Endothelial cell of umbilical vein (primary cell): ENCODE results near the gene MAP3K1. TPM values are rescaled to one million over a fixed set of nuclear protein-coding genes. Genes with fewer than 3 reads are reported as not detected.

ENCODE experiments used
- BruUV-seq: library from RNA; stranded (reverse); fragments of 400-500 nt; replicated peaks from 2 replicates; lab custom pipeline; 2021; lab: Mats Ljungman, UMichigan
- CTCF ChIA-PET: fragments of 300-600, 350-600 bp; sonication (Branson Sonifier 250); formaldehyde crosslinking; loops from one replicate; lab custom pipeline; 2021; ENCODE audit warnings: antibody characterized with exemption, inconsistent platforms; lab: Charles Lee
- POLR2A ChIA-PET: fragments of 300-600, 350-600 bp; sonication (Branson Sonifier 250); formaldehyde crosslinking; loops from one replicate; lab custom pipeline; 2021; ENCODE audit warnings: antibody characterized with exemption, inconsistent platforms; lab: Charles Lee
- DNase-seq: peaks from one replicate; pipeline ENCODE4 v3.0.0-alpha.2; 2011; ENCODE audit warnings: low read depth, low spot score
- FAIRE-seq: peaks from 2 replicates; lab custom pipeline; 2011; peaks lifted over from hg19 to GRCh38; lab: Jason Lieb, UNC
- H2AFZ ChIP-seq: 2 replicates; pipeline ENCODE4 v1.6.0; 2012; ENCODE audit warnings: low read depth, low read length, control low read depth, inconsistent platforms
- H3K27ac ChIP-seq: 2 replicates; pipeline ENCODE4 v1.5.1; 2011; ENCODE audit warnings: low read depth, mild to moderate bottlenecking, control low read depth, low read length, moderate library complexity; ENCODE audit not compliant: insufficient read depth
- H3K27me3 ChIP-seq, 2 experiments: 2 replicates each; pipeline versions ENCODE4 v1.6.0 to v1.6.1; 2011; ENCODE audit warnings: low read length in 2 of 2, mixed read lengths in 1 of 2; ENCODE audit not compliant: control insufficient read depth in 2 of 2, insufficient read depth in 2 of 2
- H3K36me3 ChIP-seq, 2 experiments: 2 replicates in 1 of 2; 3 replicates in 1 of 2; pipeline ENCODE4 v1.5.1; 2011; ENCODE audit warnings: low read length in 2 of 2, mild to moderate bottlenecking in 1 of 2, moderate library complexity in 1 of 2; ENCODE audit not compliant: control insufficient read depth in 2 of 2, insufficient read depth in 2 of 2; ENCODE audit errors: extremely low read depth in 1 of 2
- H3K4me1 ChIP-seq: 3 replicates; pipeline ENCODE4 v1.5.1; 2011; ENCODE audit warnings: mild to moderate bottlenecking, low read length; ENCODE audit not compliant: control insufficient read depth, insufficient read depth; ENCODE audit errors: extremely low read depth
- H3K4me2 ChIP-seq: 2 replicates; pipeline ENCODE4 v1.6.1; 2011; ENCODE audit warnings: low read length, control low read depth, mixed read lengths; ENCODE audit not compliant: insufficient read depth
- H3K4me3 ChIP-seq, 3 experiments: fragments of 200-600 bp in 1 of 3; sonication (generic), shearing (Covaris generic) in 1 of 3; replicated peaks in 1 of 3; 2 replicates each; pipeline ENCODE4 v1.5.1; 2011 to 2016; ENCODE audit warnings: control low read depth in 3 of 3, low read length in 3 of 3, mild to moderate bottlenecking in 2 of 3, inconsistent platforms in 1 of 3, low read depth in 1 of 3, moderate library complexity in 1 of 3; ENCODE audit not compliant: insufficient read depth in 1 of 3
- H3K79me2 ChIP-seq: 2 replicates; pipeline ENCODE4 v1.6.0; 2012; ENCODE audit warnings: low read length, inconsistent platforms; ENCODE audit not compliant: control insufficient read depth, insufficient read depth
- H3K9ac ChIP-seq: replicated peaks from 2 replicates; pipeline ENCODE3; 2011; ENCODE audit warnings: low read length, control low read depth; ENCODE audit not compliant: insufficient read depth; ENCODE audit errors: extremely low read depth
- H3K9me1 ChIP-seq: replicated peaks from 3 replicates; pipeline ENCODE4 v1.6.0; 2011; ENCODE audit warnings: mild to moderate bottlenecking, low read length; ENCODE audit not compliant: control insufficient read depth, insufficient read depth; ENCODE audit errors: extremely low read depth
- H3K9me3 ChIP-seq: replicated peaks from 2 replicates; pipeline ENCODE4 v1.5.1; 2012; ENCODE audit warnings: low read length, inconsistent platforms; ENCODE audit not compliant: control insufficient read depth, insufficient read depth
- H4K20me1 ChIP-seq: replicated peaks from 2 replicates; pipeline ENCODE3; 2011; ENCODE audit warnings: mild to moderate bottlenecking, low read length; ENCODE audit not compliant: control insufficient read depth, insufficient read depth; ENCODE audit errors: extremely low read depth
- EZH2 ChIP-seq: IDR thresholded peaks from 2 replicates; pipeline ENCODE4 v1.6.1; 2012; ENCODE audit warnings: borderline replicate concordance, low read depth, mild to moderate bottlenecking, moderate library complexity, low read length, inconsistent platforms; ENCODE audit not compliant: severe bottlenecking
- FOS ChIP-seq: IDR thresholded peaks from 2 replicates; pipeline ENCODE4 v1.6.1; 2011; ENCODE audit warnings: mild to moderate bottlenecking, low read length, moderate library complexity, borderline replicate concordance; ENCODE audit not compliant: insufficient read depth
- GATA2 ChIP-seq: IDR thresholded peaks from 2 replicates; pipeline ENCODE4 v1.7.0; 2011; ENCODE audit warnings: low read depth, mild to moderate bottlenecking, moderate library complexity, mixed read lengths, low read length; ENCODE audit not compliant: insufficient read length, insufficient read depth
- JUN ChIP-seq: IDR thresholded peaks from 2 replicates; pipeline ENCODE4 v1.6.1; 2011; ENCODE audit warnings: borderline replicate concordance, low read depth; ENCODE audit not compliant: insufficient read length, insufficient read depth
- MYC ChIP-seq: IDR thresholded peaks from one replicate; pipeline ENCODE4 v1.6.1; 2011; ENCODE audit warnings: mild to moderate bottlenecking, low read depth, low read length
- POLR2A ChIP-seq: IDR thresholded peaks from 2 replicates; pipeline ENCODE4 v1.6.1; 2012; ENCODE audit warnings: low read depth, mild to moderate bottlenecking, control low read depth, low read length
- POLR2AphosphoS5 ChIP-seq: IDR thresholded peaks from 2 replicates; pipeline ENCODE4 v1.6.1; 2012; ENCODE audit warnings: low read depth, mild to moderate bottlenecking, control low read depth, low read length, moderate library complexity; ENCODE audit not compliant: insufficient read depth
- dilution Hi-C: fragments of 300-500 bp; cut with MboI; formaldehyde crosslinking; loops from one replicate; pipeline ENCODE4 v1.15.0; 2019; ENCODE audit warnings: low sequenced_read_pairs; ENCODE audit not compliant: extremely low pct_ligation_motif_present
- intact Hi-C: fragments of 100-400 bp; cut with micrococcal nuclease; formaldehyde crosslinking; loops from one replicate; pipeline ENCODE4 v1.10.0; 2022
- polyA plus RNA-seq, 4 experiments: library from polyadenylated mRNA; depleted of rRNA in 3 of 4; stranded (reverse) in 3 of 4; unstranded in 1 of 4; fragments of >200 nt; gene quantifications; 2 replicates each; pipeline versions ENCODE4 v1.2.1 to v1.2.3, GENCODE V29; 2011 to 2012; ENCODE audit warnings: missing spikeins in 1 of 4
- total RNA-seq: library from RNA; stranded (reverse); gene quantifications from 2 replicates; pipeline ENCODE4 v1.2.3, GENCODE V29; 2021
- TF ChIP-seq, protein P1 (sequence below): IDR thresholded peaks from 2 replicates; pipeline ENCODE4 v1.6.1; 2011; ENCODE audit not compliant: insufficient read depth, insufficient read length
- TF ChIP-seq, protein P2 (sequence below), 2 donors: IDR thresholded peaks; 1 replicate in 1 of 2; 2 replicates in 1 of 2; pipeline ENCODE4 v1.5.1; 2011; ENCODE audit warnings: low read length in 2 of 2, mild to moderate bottlenecking in 2 of 2, moderate library complexity in 2 of 2, control low read depth in 1 of 2, inconsistent platforms in 1 of 2, low read depth in 1 of 2; ENCODE audit not compliant: insufficient read depth in 1 of 2; ENCODE audit errors: extremely low read depth in 1 of 2

Gene MAP3K1
- total and polyA plus RNA-seq, 2 donors (not counting 3 experiments of a cell fraction or from before 2014, with no cell fraction given), result 5.7 to 14.4 TPM

DNA sequence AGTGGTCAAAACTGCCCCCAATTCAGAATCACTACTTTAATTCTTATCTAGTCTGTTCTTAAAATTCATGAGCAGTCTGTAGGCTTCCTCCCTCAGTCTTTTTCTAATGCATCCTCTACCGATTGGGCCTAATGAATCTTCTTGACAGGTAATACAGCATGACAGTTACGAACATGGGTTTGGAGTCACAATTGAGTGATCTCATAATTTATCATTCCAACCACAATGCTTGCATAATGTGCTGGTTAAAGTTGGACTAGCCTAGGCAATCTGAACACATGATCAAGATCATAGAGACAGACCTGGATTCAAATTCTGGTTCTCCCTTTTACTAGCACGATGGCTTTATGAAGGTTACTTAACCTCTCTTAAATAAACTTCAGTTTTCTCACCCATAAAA, 61.0 kb downstream of the MAP3K1 start:
- dilution Hi-C loops (no loop called here), intact Hi-C loops (no loop called here)
- H3K27me3 ChIP-seq, result no peaks in the 10 kb centered on the region
- no peak overlapping the region for H2AFZ ChIP-seq
- no TSS peak for BruUV-seq
- no peak overlapping the region for H3K4me3 ChIP-seq
- no peak overlapping the region for H3K27ac ChIP-seq
- no peak overlapping the region for H3K4me2 ChIP-seq
- FAIRE-seq, result no peak
- POLR2A ChIA-PET, result no interaction called here
- H3K9me1 ChIP-seq, result no peaks in the 10 kb centered on the region
- CTCF ChIA-PET, result no interaction called here
- no peak for DNase-seq
- H3K9ac ChIP-seq, result no peak overlapping the region
- peaks cover 5 to 15% of the 10 kb centered on the region in 2 experiments for H3K36me3 ChIP-seq
- no peaks in the 10 kb centered on the region for H3K79me2 ChIP-seq
- TF ChIP-seq POLR2AphosphoS5 (no peak), GATA2 (no peak), JUN (no peak), MYC (no peak), EZH2 (no peak), FOS (no peak), POLR2A (no peak)
- TF ChIP-seq, protein P1, sequence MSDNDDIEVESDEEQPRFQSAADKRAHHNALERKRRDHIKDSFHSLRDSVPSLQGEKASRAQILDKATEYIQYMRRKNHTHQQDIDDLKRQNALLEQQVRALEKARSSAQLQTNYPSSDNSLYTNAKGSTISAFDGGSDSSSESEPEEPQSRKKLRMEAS, result no peak
- TF ChIP-seq, protein P2, sequence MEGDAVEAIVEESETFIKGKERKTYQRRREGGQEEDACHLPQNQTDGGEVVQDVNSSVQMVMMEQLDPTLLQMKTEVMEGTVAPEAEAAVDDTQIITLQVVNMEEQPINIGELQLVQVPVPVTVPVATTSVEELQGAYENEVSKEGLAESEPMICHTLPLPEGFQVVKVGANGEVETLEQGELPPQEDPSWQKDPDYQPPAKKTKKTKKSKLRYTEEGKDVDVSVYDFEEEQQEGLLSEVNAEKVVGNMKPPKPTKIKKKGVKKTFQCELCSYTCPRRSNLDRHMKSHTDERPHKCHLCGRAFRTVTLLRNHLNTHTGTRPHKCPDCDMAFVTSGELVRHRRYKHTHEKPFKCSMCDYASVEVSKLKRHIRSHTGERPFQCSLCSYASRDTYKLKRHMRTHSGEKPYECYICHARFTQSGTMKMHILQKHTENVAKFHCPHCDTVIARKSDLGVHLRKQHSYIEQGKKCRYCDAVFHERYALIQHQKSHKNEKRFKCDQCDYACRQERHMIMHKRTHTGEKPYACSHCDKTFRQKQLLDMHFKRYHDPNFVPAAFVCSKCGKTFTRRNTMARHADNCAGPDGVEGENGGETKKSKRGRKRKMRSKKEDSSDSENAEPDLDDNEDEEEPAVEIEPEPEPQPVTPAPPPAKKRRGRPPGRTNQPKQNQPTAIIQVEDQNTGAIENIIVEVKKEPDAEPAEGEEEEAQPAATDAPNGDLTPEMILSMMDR (IDR thresholded peaks at IDR 0.05; ENCODE audit: extremely low read depth in 1 of 2, insufficient read depth in 1 of 2, low read depth in 1 of 2, low read length in 2 of 2), result no peak
- no peaks in the 10 kb centered on the region for H4K20me1 ChIP-seq
- H3K4me1 ChIP-seq, result no peaks in the 10 kb centered on the region
- no peaks in the 10 kb centered on the region for H3K9me3 ChIP-seq
